ENCODE measurements around the gene EXOC4.

The EXOC4 gene

GRCh38 chr7:133409421-133409820 is 156.5 kb downstream of the EXOC4 start:
- Mint-ChIP-seq H3K4me1 (no peaks in the 10 kb centered on the region), H3K27ac (no peak overlapping the region), H3K27me3 (ENCODE audit: low read depth) (no peaks in the 10 kb centered on the region), H3K4me3 (no peak overlapping the region), H3K9me3 (no peaks in the 10 kb centered on the region), H3K36me3 (ENCODE audit: low read depth) (no peaks in the 10 kb centered on the region)
- no peak for TF ChIP-seq CTCF (IDR thresholded peaks at IDR 0.05; ENCODE audit: unreplicated experiment in 3 of 3)

- Mint-ChIP-seq H3K27ac (no peak overlapping the region), H3K4me1 (no peaks in the 10 kb centered on the region), H3K4me3 (no peak overlapping the region), H3K36me3 (ENCODE audit: low read depth) (no peaks in the 10 kb centered on the region), H3K9me3 (no peaks in the 10 kb centered on the region), H3K27me3 (ENCODE audit: low read depth) (no peaks in the 10 kb centered on the region)
- no peak for TF ChIP-seq CTCF (IDR thresholded peaks at IDR 0.05; ENCODE audit: unreplicated experiment in 3 of 3)
Measured at GRCh38 chr7:133409966-133410365, 157.1 kb downstream of the EXOC4 start.

DNA sequence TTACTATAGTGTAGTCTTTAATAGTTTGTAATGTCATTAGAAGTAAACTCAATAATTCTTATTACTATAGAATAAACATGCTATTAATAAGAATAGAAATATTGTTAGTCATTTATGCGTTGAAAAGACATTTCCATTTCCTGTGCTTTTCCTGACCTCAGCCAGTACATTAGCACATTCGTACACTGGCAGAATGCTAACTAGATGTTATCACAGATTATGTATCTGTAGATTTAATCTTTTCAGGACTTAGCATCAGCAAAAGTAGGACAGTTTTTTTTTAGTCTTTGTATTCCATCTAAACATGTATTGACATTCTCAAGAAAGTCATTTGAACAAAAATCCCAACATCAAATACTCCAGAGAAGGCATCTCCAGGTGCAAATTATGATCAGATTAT is 158.5 kb downstream of the EXOC4 start:
- no peaks in the 10 kb centered on the region for H3K36me3 Mint-ChIP-seq (ENCODE audit: low read depth)
- H3K9me3 Mint-ChIP-seq = no peaks in the 10 kb centered on the region
- H3K27me3 Mint-ChIP-seq (ENCODE audit: low read depth) = no peaks in the 10 kb centered on the region
- H3K4me3 Mint-ChIP-seq = no peak overlapping the region
- H3K27ac Mint-ChIP-seq = no peak overlapping the region
- TF ChIP-seq CTCF (IDR thresholded peaks at IDR 0.05; ENCODE audit: unreplicated experiment in 3 of 3) = no peak
- H3K4me1 Mint-ChIP-seq = no peaks in the 10 kb centered on the region

DNA sequence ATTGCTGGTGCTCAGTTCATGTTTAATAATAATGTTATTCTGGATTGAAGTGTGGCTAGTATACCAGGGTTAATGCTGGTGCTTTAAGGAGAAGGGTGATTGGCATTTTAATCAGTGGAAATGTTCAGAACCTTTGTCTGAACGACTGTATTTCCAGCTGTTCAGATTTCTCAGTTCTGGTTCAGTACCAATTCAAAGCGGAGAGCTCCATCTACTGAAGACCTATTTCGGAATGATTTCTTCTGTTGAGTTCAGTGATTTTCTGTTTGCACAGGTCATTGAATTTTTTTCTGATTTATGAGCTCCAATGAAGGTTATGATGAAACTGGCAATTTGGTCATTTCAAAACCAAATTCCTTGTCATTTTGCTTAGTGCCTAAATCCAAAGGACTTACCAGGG is 160.1 kb downstream of the EXOC4 start:
- no peaks in the 10 kb centered on the region for H3K4me1 Mint-ChIP-seq
- TF ChIP-seq CTCF (IDR thresholded peaks at IDR 0.05; ENCODE audit: unreplicated experiment in 3 of 3) = no peak
- H3K36me3 Mint-ChIP-seq (ENCODE audit: low read depth) = no peaks in the 10 kb centered on the region
- no peak overlapping the region for H3K27ac Mint-ChIP-seq
- no peaks in the 10 kb centered on the region for H3K9me3 Mint-ChIP-seq
- H3K4me3 Mint-ChIP-seq = no peak overlapping the region
- H3K27me3 Mint-ChIP-seq (ENCODE audit: low read depth) = no peaks in the 10 kb centered on the region

- H3K27me3 Mint-ChIP-seq (ENCODE audit: low read depth) = no peaks in the 10 kb centered on the region
- peaks cover under 1% of the 10 kb centered on the region for H3K36me3 Mint-ChIP-seq (ENCODE audit: low read depth)
- no peak for TF ChIP-seq CTCF (IDR thresholded peaks at IDR 0.05; ENCODE audit: unreplicated experiment in 3 of 3)
- H3K4me1 Mint-ChIP-seq = no peaks in the 10 kb centered on the region
- H3K9me3 Mint-ChIP-seq = no peaks in the 10 kb centered on the region
- H3K4me3 Mint-ChIP-seq = no peak overlapping the region
- no peak overlapping the region for H3K27ac Mint-ChIP-seq
Measured at GRCh38 chr7:133419041-133419440, 166.2 kb downstream of the EXOC4 start.

GRCh38 chr7:133423618-133424017 is 170.7 kb downstream of the EXOC4 start:
- no peak for TF ChIP-seq CTCF (IDR thresholded peaks at IDR 0.05; ENCODE audit: unreplicated experiment in 3 of 3)
- Mint-ChIP-seq H3K4me1 (no peaks in the 10 kb centered on the region), H3K27me3 (ENCODE audit: low read depth) (no peaks in the 10 kb centered on the region), H3K27ac (no peak overlapping the region), H3K9me3 (peaks cover 7% of the 10 kb centered on the region), H3K36me3 (ENCODE audit: low read depth) (peaks cover 23% of the 10 kb centered on the region), H3K4me3 (no peak overlapping the region)

Measured in nephron (organoid).